Measurements from ENCODE around the gene PDLIM1. TPM values are rescaled to one million over a fixed set of nuclear protein-coding genes. Genes with fewer than 3 reads are reported as not detected.

PDLIM1 gene
- total and polyA plus RNA-seq, 2 of the 8 experiments (the other 6 are each of a cell fraction or from before 2014, with no cell fraction given): 169 to 245 TPM

- no peak for TF ChIP-seq GTF2F1 (IDR thresholded peaks at IDR 0.05; ENCODE audit: borderline replicate concordance, low read depth, low read length)
- no peak for TF ChIP-seq JUND (IDR thresholded peaks at IDR 0.05; ENCODE audit: low read length)
- TF ChIP-seq KDM1A (IDR thresholded peaks at IDR 0.05; ENCODE audit: borderline replicate concordance, low read length): no peak
- no peak for TF ChIP-seq HDAC2 (IDR thresholded peaks at IDR 0.05; ENCODE audit: borderline replicate concordance in 1 of 2, low read depth in 2 of 2, low read length in 2 of 2)
Observed at GRCh38 chr10:95214793-95215192, 76.0 kb downstream of the PDLIM1 start (continued).

Measured in H1 (cell line).